Prostate gland (tissue), 2 donors: Measurements from ENCODE around the gene UBQLN1.

Source experiments
- CTCF ChIP-seq, 4 experiments: fragments of 200-600 bp in 2 of 4; fragments of 450-650 bp in 2 of 4; sonication (generic) in 2 of 4; IDR thresholded peaks; 1 replicate in 3 of 4; 2 replicates in 1 of 4; pipeline ENCODE4 v1.5.1; 2016 to 2019; ENCODE audit warnings: antibody characterized with exemption in 4 of 4, mild to moderate bottlenecking in 2 of 4, moderate library complexity in 2 of 4
- POLR2A ChIP-seq: fragments of 450-650 bp; IDR thresholded peaks from one replicate; pipeline ENCODE4 v1.6.1; 2016; ENCODE audit warnings: antibody characterized with exemption, mild to moderate bottlenecking

- TF ChIP-seq POLR2A (no peak), CTCF (IDR thresholded peaks at IDR 0.05) (no peak)
Measured at GRCh38 chr9:83675466-83675865, 32.3 kb downstream of the UBQLN1 start.
